H1 (cell line): ENCODE measurements around the gene PDE4B. TPM values are rescaled to one million over a fixed set of nuclear protein-coding genes. Genes with fewer than 3 reads are reported as not detected.

Source experiments
- CTCF ChIA-PET: fragments of 300-600 bp; sonication (Branson Sonifier 250); formaldehyde crosslinking; loops from one replicate; lab custom pipeline; 2021; ENCODE audit not compliant: partially characterized antibody; lab: Charles Lee
- POLR2A ChIA-PET: fragments of 300-600 bp; sonication (Branson Sonifier 250); formaldehyde crosslinking; loops from one replicate; lab custom pipeline; 2021; ENCODE audit warnings: inconsistent platforms; ENCODE audit not compliant: partially characterized antibody; lab: Charles Lee
- DNase-seq, 2 experiments: peaks; one replicate each; pipeline versions ENCODE4 v3.0.0 to v3.0.0-alpha.2; 2010 to 2022; ENCODE audit warnings: low spot score in 2 of 2, low read depth in 1 of 2, mixed read lengths in 1 of 2
- FAIRE-seq: peaks from 2 replicates; lab custom pipeline; 2011; peaks lifted over from hg19 to GRCh38; lab: Jason Lieb, UNC
- H2AFZ ChIP-seq: 2 replicates; pipeline ENCODE4 v1.8.1; 2012; ENCODE audit warnings: low read length, inconsistent platforms
- H2AK5ac ChIP-seq: 2 replicates; pipeline ENCODE4 v1.6.1; 2013; ENCODE audit warnings: low read depth, low read length
- H2BK120ac ChIP-seq: replicated peaks from 2 replicates; pipeline ENCODE3; 2013; ENCODE audit warnings: low read depth, low read length, inconsistent platforms
- H2BK12ac ChIP-seq: 2 replicates; pipeline ENCODE4 v1.6.1; 2013; ENCODE audit warnings: low read depth, low read length
- H2BK15ac ChIP-seq: 2 replicates; pipeline ENCODE4 v1.6.1; 2013; ENCODE audit warnings: low read length
- H2BK20ac ChIP-seq: 2 replicates; pipeline ENCODE4 v1.6.1; 2013; ENCODE audit warnings: low read length
- H2BK5ac ChIP-seq: 2 replicates; pipeline ENCODE4 v1.6.1; 2013; ENCODE audit warnings: low read depth, low read length
- H3K14ac ChIP-seq: 2 replicates; pipeline ENCODE4 v1.6.1; 2013; ENCODE audit warnings: inconsistent platforms; ENCODE audit not compliant: insufficient read length
- H3K18ac ChIP-seq: 2 replicates; pipeline ENCODE4 v1.6.1; 2013; ENCODE audit warnings: low read length; ENCODE audit errors: extremely low read depth
- H3K23ac ChIP-seq: 2 replicates; pipeline ENCODE4 v1.6.1; 2013; ENCODE audit warnings: inconsistent platforms; ENCODE audit not compliant: insufficient read length
- H3K23me2 ChIP-seq: 2 replicates; pipeline ENCODE4 v1.6.1; 2013; ENCODE audit warnings: low read depth, low read length
- H3K27ac ChIP-seq: 2 replicates; pipeline ENCODE4 v1.6.1; 2011; ENCODE audit warnings: low read depth, low read length, inconsistent platforms
- H3K27me3 ChIP-seq, 4 experiments: replicated peaks in 1 of 4; 1 replicate in 1 of 4; 2 replicates in 3 of 4; pipeline versions ENCODE4 v1.6.1 to v1.8.1; 2011 to 2013; ENCODE audit warnings: low read length in 3 of 4, mild to moderate bottlenecking in 3 of 4, inconsistent platforms in 2 of 4, mixed read lengths in 2 of 4, moderate library complexity in 1 of 4; ENCODE audit not compliant: control insufficient read depth in 3 of 4, insufficient read depth in 3 of 4; ENCODE audit errors: extremely low read depth in 1 of 4
- H3K36me3 ChIP-seq, 4 experiments: 2 replicates each; pipeline versions ENCODE4 v1.6.1 to v1.8.1; 2011 to 2013; ENCODE audit warnings: mild to moderate bottlenecking in 4 of 4, low read length in 3 of 4, moderate library complexity in 2 of 4, control low read depth in 1 of 4, inconsistent platforms in 1 of 4; ENCODE audit not compliant: insufficient read depth in 4 of 4, control insufficient read depth in 2 of 4
- H3K4ac ChIP-seq: replicated peaks from 2 replicates; pipeline ENCODE3; 2013; ENCODE audit warnings: low read length, low read depth, mixed read lengths, inconsistent platforms; ENCODE audit not compliant: insufficient read length
- H3K4me1 ChIP-seq, 4 experiments: replicated peaks in 1 of 4; 1 replicate in 1 of 4; 2 replicates in 3 of 4; pipeline versions ENCODE4 v1.6.1 to v1.8.1; 2011 to 2013; ENCODE audit warnings: low read length in 3 of 4, inconsistent platforms in 2 of 4, mixed read lengths in 1 of 4; ENCODE audit not compliant: insufficient read depth in 4 of 4, control insufficient read depth in 3 of 4
- H3K4me2 ChIP-seq, 2 experiments: 2 replicates each; pipeline versions ENCODE4 v1.6.1 to v1.8.1; 2011 to 2013; ENCODE audit warnings: low read depth in 2 of 2, low read length in 2 of 2, control low read depth in 1 of 2, inconsistent platforms in 1 of 2, mild to moderate bottlenecking in 1 of 2; ENCODE audit not compliant: insufficient read depth in 1 of 2
- H3K4me3 ChIP-seq, 4 experiments: fragments of 200-600, 300-600 bp in 1 of 4; sonication (generic), shearing (Covaris generic), sonication (Bioruptor Twin) in 1 of 4; 2 replicates each; pipeline versions ENCODE4 v1.5.1 to v1.8.1; 2011 to 2016; ENCODE audit warnings: low read length in 4 of 4, low read depth in 3 of 4, control low read depth in 2 of 4, inconsistent platforms in 2 of 4, mild to moderate bottlenecking in 2 of 4, mixed read lengths in 1 of 4, moderate library complexity in 1 of 4; ENCODE audit not compliant: insufficient read depth in 2 of 4; ENCODE audit errors: extremely low read depth in 1 of 4
- H3K56ac ChIP-seq: replicated peaks from 2 replicates; pipeline ENCODE3; 2013; ENCODE audit warnings: low read depth, mild to moderate bottlenecking, mixed read lengths, low read length, inconsistent platforms; ENCODE audit not compliant: insufficient read length
- H3K79me1 ChIP-seq: 2 replicates; pipeline ENCODE4 v1.6.1; 2013; ENCODE audit warnings: low read depth, low read length, control low read depth
- H3K79me2 ChIP-seq, 2 experiments: 2 replicates each; pipeline versions ENCODE4 v1.6.1 to v1.8.1; 2012 to 2013; ENCODE audit warnings: low read length in 2 of 2, mild to moderate bottlenecking in 2 of 2, inconsistent platforms in 1 of 2; ENCODE audit not compliant: insufficient read depth in 2 of 2, control insufficient read depth in 1 of 2
- H3K9ac ChIP-seq, 4 experiments: replicated peaks in 1 of 4; 1 replicate in 1 of 4; 2 replicates in 3 of 4; pipeline versions ENCODE4 v1.6.1 to v1.8.1; 2011 to 2013; ENCODE audit warnings: low read depth in 3 of 4, low read length in 3 of 4, control low read depth in 2 of 4, mild to moderate bottlenecking in 2 of 4, moderate library complexity in 2 of 4, inconsistent platforms in 1 of 4; ENCODE audit errors: extremely low read depth in 1 of 4
- H3K9me3 ChIP-seq, 2 experiments: 2 replicates each; pipeline versions ENCODE4 v1.6.1 to v1.8.1; 2012 to 2013; ENCODE audit warnings: mild to moderate bottlenecking in 2 of 2, moderate library complexity in 2 of 2, control low read depth in 1 of 2, inconsistent platforms in 1 of 2, low read depth in 1 of 2, low read length in 1 of 2, mixed read lengths in 1 of 2; ENCODE audit not compliant: insufficient read depth in 2 of 2
- H4K20me1 ChIP-seq, 2 experiments: replicated peaks in 1 of 2; 2 replicates each; pipeline versions ENCODE3 to v1.8.1; 2011 to 2013; ENCODE audit warnings: inconsistent platforms in 2 of 2, low read length in 2 of 2, mild to moderate bottlenecking in 1 of 2; ENCODE audit not compliant: insufficient read depth in 2 of 2, control insufficient read depth in 1 of 2
- H4K5ac ChIP-seq: 2 replicates; pipeline ENCODE4 v1.6.1; 2013; ENCODE audit warnings: low read length, low read depth, mixed read lengths, inconsistent platforms; ENCODE audit not compliant: insufficient read length
- H4K8ac ChIP-seq: 2 replicates; pipeline ENCODE4 v1.8.0; 2013; ENCODE audit warnings: mild to moderate bottlenecking, moderate library complexity, low read length, inconsistent platforms; ENCODE audit not compliant: insufficient read depth; ENCODE audit errors: extremely low read depth
- H4K91ac ChIP-seq: replicated peaks from 2 replicates; pipeline ENCODE3; 2013; ENCODE audit warnings: low read length, mixed read lengths, inconsistent platforms; ENCODE audit not compliant: insufficient read length
- ATF2 ChIP-seq: IDR thresholded peaks from 2 replicates; pipeline ENCODE4 v1.6.1; 2012; ENCODE audit warnings: low read length, inconsistent platforms
- ATF3 ChIP-seq: IDR thresholded peaks from 2 replicates; pipeline ENCODE4 v1.6.1; 2011; ENCODE audit warnings: low read depth, mild to moderate bottlenecking, low read length; ENCODE audit not compliant: insufficient read depth
- BRCA1 ChIP-seq: IDR thresholded peaks from 2 replicates; pipeline ENCODE4 v1.6.1; 2012; ENCODE audit warnings: low read depth, low read length, improper control_type of control experiment
- E2F6 ChIP-seq: IDR thresholded peaks from 2 replicates; pipeline ENCODE4 v1.6.1; 2012; ENCODE audit warnings: inconsistent platforms
- JUN ChIP-seq: IDR thresholded peaks from 2 replicates; pipeline ENCODE4 v1.6.1; 2011; ENCODE audit warnings: low read depth, mild to moderate bottlenecking, improper control_type of control experiment, low read length
- KDM1A ChIP-seq: fragments of 200-600, 300-600 bp; sonication (generic); IDR thresholded peaks from 2 replicates; pipeline ENCODE4 v1.7.1; 2016; ENCODE audit warnings: mild to moderate bottlenecking, low read length, borderline replicate concordance
- RFX5 ChIP-seq: IDR thresholded peaks from 2 replicates; pipeline ENCODE4 v1.6.1; 2011; ENCODE audit warnings: low read depth, low read length, improper control_type of control experiment, borderline replicate concordance
- SRF ChIP-seq: IDR thresholded peaks from 2 replicates; pipeline ENCODE4 v1.6.1; 2011; ENCODE audit warnings: mild to moderate bottlenecking, low read depth, low read length, moderate library complexity
- YY1 ChIP-seq: IDR thresholded peaks from 2 replicates; pipeline ENCODE4 v1.6.1; 2011; ENCODE audit warnings: low read depth, mild to moderate bottlenecking, low read length
- WGBS, 2 experiments: shearing (Covaris generic) in 1 of 2; methylation state at CpG; one replicate each; pipeline versions ENCODE4 v1.1.6 to v1.1.7; 2013 to 2015; ENCODE audit warnings: low lambda C conversion rate in 2 of 2, mixed read lengths in 2 of 2, inconsistent platforms in 1 of 2, low coverage in 1 of 2, missing lambda C conversion rate in 1 of 2; ENCODE audit not compliant: insufficient replicate concordance in 2 of 2, insufficient coverage in 1 of 2, insufficient read length in 1 of 2; ENCODE audit errors: extremely low coverage in 1 of 2, missing lambda C conversion rate in 1 of 2; 5-methylcytosine and 5-hydroxymethylcytosine counted together
- polyA plus RNA-seq, 7 experiments: library from polyadenylated mRNA; depleted of rRNA in 3 of 7; stranded (reverse) in 5 of 7; unstranded in 2 of 7; fragments of >200 nt in 5 of 7; fragments of 200-250 nt in 2 of 7; gene quantifications; 1 replicate in 5 of 7; 2 replicates in 1 of 7; 4 replicates in 1 of 7; pipeline versions ENCODE4 v1.2.1 to v1.2.3, GENCODE V29; 2011 to 2013; ENCODE audit warnings: missing spikeins in 2 of 7, mixed read lengths in 2 of 7
- total RNA-seq: library from RNA; stranded (reverse); fragmentation: NEBNext Ultra II Directional; extraction: Animal tissue kit (Norgen Biotek cat#: 25700); gene quantifications from 2 replicates; pipeline ENCODE4 v1.2.1, GENCODE V29; 2021

PDE4B gene
- total and polyA plus RNA-seq, 2 of the 8 experiments (the other 6 are each of a cell fraction or from before 2014, with no cell fraction given): 5.0 to 15.1 TPM

- Histone ChIP-seq H4K8ac (no peak overlapping the region), H2BK20ac (no peak overlapping the region), H3K27me3 (no peaks in the 10 kb centered on the region), H4K20me1 (no peaks in the 10 kb centered on the region), H3K14ac (no peak overlapping the region), H3K79me1 (no peaks in the 10 kb centered on the region), H2BK12ac (no peak overlapping the region), H3K56ac (no peak overlapping the region), H4K5ac (no peak overlapping the region), H3K4me2 (no peak overlapping the region), H3K27ac (no peak overlapping the region), H3K4me1 (peaks cover 0 to 4% (median 2%) of the 10 kb centered on the region in 4 experiments; a peak in 3 of 7 replicates), H3K23me2 (no peaks in the 10 kb centered on the region)
- DNase-seq: no peak
- POLR2A ChIA-PET: no interaction called here
- no peak for FAIRE-seq
- TF ChIP-seq RFX5 (no peak), JUN (no peak), KDM1A (no peak), BRCA1 (no peak), YY1 (no peak), E2F6 (no peak), SRF (no peak), ATF3 (no peak), ATF2 (no peak)
- TF ChIP-seq, all 59 proteins: peak for 0
- WGBS, 2 experiments: 98% methylated on average over 2 of the region's 2 CpGs; no CpG with 5 or more reads in 1 of the 2 experiments
- H3K23ac ChIP-seq: no peak overlapping the region
- no peaks in the 10 kb centered on the region for H3K79me2 ChIP-seq
- no peaks in the 10 kb centered on the region for H3K36me3 ChIP-seq
- no peak overlapping the region for H2AK5ac ChIP-seq
- no peak overlapping the region for H2BK5ac ChIP-seq
- H2BK120ac ChIP-seq: no peak overlapping the region
- H3K18ac ChIP-seq: no peak overlapping the region
- no peak overlapping the region for H4K91ac ChIP-seq
- H3K9me3 ChIP-seq: no peaks in the 10 kb centered on the region
- CTCF ChIA-PET: interaction anchor here (1.0 kb wide), 1 partner anchor 64 kb away, joined by 6 read pairs; no protein-coding TSS in a partner anchor
- no peak overlapping the region; the same call in 1 of the 2 replicates for H2AFZ ChIP-seq
- no peak overlapping the region for H3K4ac ChIP-seq
- no peak overlapping the region for H3K4me3 ChIP-seq
- H3K9ac ChIP-seq: no peak overlapping the region
- no peak overlapping the region for H2BK15ac ChIP-seq
Observed at GRCh38 chr1:66177510-66177909, 384.8 kb downstream of the PDE4B start.
